Measurements from ENCODE around the gene SLC35D2. TPM values are rescaled to one million over a fixed set of nuclear protein-coding genes. Genes with fewer than 3 reads are reported as not detected.

SLC35D2 gene
- total RNA-seq, 2 experiments from 2014 or later: 0.44 to 1.4 TPM

GRCh38 chr9:96408409-96409280 is 25.1 kb upstream of the SLC35D2 start:
- Histone ChIP-seq H3K4me1 (ENCODE audit: insufficient read depth, low read length, poor library complexity, severe bottlenecking) (peaks cover 28% of the 10 kb centered on the region), H2AFZ (ENCODE audit: low read length) (no peak overlapping the region), H3K27ac (ENCODE audit: low read depth, low read length, poor library complexity, severe bottlenecking) (no peak overlapping the region), H3K9me3 (ENCODE audit: low read length) (no peaks in the 10 kb centered on the region), H3K4me3 (ENCODE audit: low read depth, low read length, poor library complexity, severe bottlenecking) (no peak overlapping the region), H3K9me2 (ENCODE audit: insufficient read depth, low read length) (no peaks in the 10 kb centered on the region), H4K20me1 (ENCODE audit: insufficient read depth, low read length) (peaks cover 36% of the 10 kb centered on the region), H3K36me3 (ENCODE audit: insufficient read depth, low read length) (peaks cover 79% of the 10 kb centered on the region), H3K79me2 (ENCODE audit: insufficient read depth, low read depth, low read length) (peaks cover 97% of the 10 kb centered on the region), H3K4me2 (ENCODE audit: low read length) (no peak overlapping the region)
- intact Hi-C loops (cut with micrococcal nuclease; ENCODE audit: unreplicated experiment): no loop called here
- DNase-seq (ENCODE audit: low spot score): no peak
- CTCF ChIA-PET (ENCODE audit: unreplicated experiment): no interaction called here
- TF ChIP-seq EZH2phosphoT487 (IDR thresholded peaks at IDR 0.05; ENCODE audit: borderline replicate concordance, low read depth, low read length) (no peak), CTCF (conservative IDR thresholded peaks at IDR 0.05; ENCODE audit: low read length) (no peak)
- POLR2A ChIA-PET: interaction anchor here (1.0 kb wide), 1 partner anchor 8 kb away, joined by 4 read pairs; no protein-coding TSS in a partner anchor
- no TSS peak for BruUV-seq (replicated peaks)

GRCh38 chr9:96400132-96400910 is 16.8 kb upstream of the SLC35D2 start:
- CTCF ChIA-PET (ENCODE audit: unreplicated experiment): no interaction called here
- DNase-seq (ENCODE audit: low spot score): no peak
- peaks cover 25% of the 10 kb centered on the region for H3K4me1 ChIP-seq (ENCODE audit: insufficient read depth, low read length, poor library complexity, severe bottlenecking)
- no peaks in the 10 kb centered on the region for H3K9me2 ChIP-seq (ENCODE audit: insufficient read depth, low read length)
- no TSS peak for BruUV-seq (replicated peaks)
- H3K9me3 ChIP-seq (ENCODE audit: low read length): no peaks in the 10 kb centered on the region
- peaks cover 97% of the 10 kb centered on the region for H3K79me2 ChIP-seq (ENCODE audit: insufficient read depth, low read depth, low read length)
- POLR2A ChIA-PET: interaction anchor here (1.3 to 2.1 kb wide), 2 partner anchors 9 to 14 kb away, joined by 4 to 8 read pairs; no protein-coding TSS in a partner anchor
- peaks cover 74% of the 10 kb centered on the region for H3K36me3 ChIP-seq (ENCODE audit: insufficient read depth, low read length)
- H4K20me1 ChIP-seq (ENCODE audit: insufficient read depth, low read length): peaks cover 19% of the 10 kb centered on the region
- intact Hi-C loops (cut with micrococcal nuclease; ENCODE audit: unreplicated experiment): no loop called here
- H3K4me2 ChIP-seq (ENCODE audit: low read length): peak overlapping the region; percentile 34; the same call in 1 of the 2 replicates
- H3K27ac ChIP-seq (ENCODE audit: low read depth, low read length, poor library complexity, severe bottlenecking): peak overlapping the region; percentile 55
- H2AFZ ChIP-seq (ENCODE audit: low read length): no peak overlapping the region
- H3K4me3 ChIP-seq (ENCODE audit: low read depth, low read length, poor library complexity, severe bottlenecking): no peak overlapping the region
- TF ChIP-seq EZH2phosphoT487 (IDR thresholded peaks at IDR 0.05; ENCODE audit: borderline replicate concordance, low read depth, low read length) (no peak), CTCF (conservative IDR thresholded peaks at IDR 0.05; ENCODE audit: low read length) (no peak)
